ENCODE measurements around the gene FSTL3.

The FSTL3 gene

DNA sequence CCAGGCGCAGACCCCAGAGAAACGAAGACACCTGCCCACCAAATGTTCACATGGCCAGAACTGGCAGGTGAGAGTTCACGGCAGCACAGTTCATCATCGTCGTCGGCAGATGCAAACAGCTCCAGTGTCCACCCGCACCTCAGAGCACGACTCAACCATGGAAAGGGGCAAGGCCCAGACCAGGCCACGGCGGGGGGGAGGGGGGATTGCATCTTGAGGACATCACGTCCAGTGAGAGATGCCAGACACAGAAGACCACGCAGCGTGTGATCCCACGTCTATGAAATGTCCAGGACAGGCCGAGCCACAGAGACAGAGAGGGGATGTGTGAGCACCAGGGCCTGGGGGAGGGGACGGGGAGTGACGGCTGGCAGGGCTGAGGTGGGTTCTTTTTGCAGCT lies 20.5 kb upstream of the FSTL3 start:
- ATAC-seq (ENCODE audit: insufficient read depth, low read depth) (no peak), DNase-seq (no peak)
- peaks cover 97% of the 10 kb centered on the region for H4K20me1 ChIP-seq (ENCODE audit: insufficient read depth, low read length)
- H3K9ac ChIP-seq (ENCODE audit: low read depth, low read length), result no peak overlapping the region
- no peak overlapping the region for H3K4me2 ChIP-seq (ENCODE audit: insufficient read depth, low read length)
- H3K79me2 ChIP-seq (ENCODE audit: insufficient read depth, low read length), result peaks cover 95% of the 10 kb centered on the region
- H3K4me1 ChIP-seq (ENCODE audit: insufficient read depth, low read length), result peaks cover 24% of the 10 kb centered on the region
- peaks cover 89% of the 10 kb centered on the region for H3K36me3 ChIP-seq (ENCODE audit: insufficient read depth, low read length)
- TF ChIP-seq, protein P1, sequence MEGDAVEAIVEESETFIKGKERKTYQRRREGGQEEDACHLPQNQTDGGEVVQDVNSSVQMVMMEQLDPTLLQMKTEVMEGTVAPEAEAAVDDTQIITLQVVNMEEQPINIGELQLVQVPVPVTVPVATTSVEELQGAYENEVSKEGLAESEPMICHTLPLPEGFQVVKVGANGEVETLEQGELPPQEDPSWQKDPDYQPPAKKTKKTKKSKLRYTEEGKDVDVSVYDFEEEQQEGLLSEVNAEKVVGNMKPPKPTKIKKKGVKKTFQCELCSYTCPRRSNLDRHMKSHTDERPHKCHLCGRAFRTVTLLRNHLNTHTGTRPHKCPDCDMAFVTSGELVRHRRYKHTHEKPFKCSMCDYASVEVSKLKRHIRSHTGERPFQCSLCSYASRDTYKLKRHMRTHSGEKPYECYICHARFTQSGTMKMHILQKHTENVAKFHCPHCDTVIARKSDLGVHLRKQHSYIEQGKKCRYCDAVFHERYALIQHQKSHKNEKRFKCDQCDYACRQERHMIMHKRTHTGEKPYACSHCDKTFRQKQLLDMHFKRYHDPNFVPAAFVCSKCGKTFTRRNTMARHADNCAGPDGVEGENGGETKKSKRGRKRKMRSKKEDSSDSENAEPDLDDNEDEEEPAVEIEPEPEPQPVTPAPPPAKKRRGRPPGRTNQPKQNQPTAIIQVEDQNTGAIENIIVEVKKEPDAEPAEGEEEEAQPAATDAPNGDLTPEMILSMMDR (IDR thresholded peaks at IDR 0.05; ENCODE audit: borderline replicate concordance, extremely low read depth, low read length, poor library complexity, severe bottlenecking), result no peak
- TF ChIP-seq EZH2 (IDR thresholded peaks at IDR 0.05; ENCODE audit: borderline replicate concordance, low read depth, low read length, severe bottlenecking), result no peak
- H3K27ac ChIP-seq (ENCODE audit: low read length), result no peak overlapping the region
- H3K4me3 ChIP-seq (ENCODE audit: low read depth in 1 of 2, low read length in 2 of 2), result no peak overlapping the region
- H3K9me3 ChIP-seq (ENCODE audit: insufficient read depth, low read length, severe bottlenecking), result no peaks in the 10 kb centered on the region
- no peaks in the 10 kb centered on the region for H3K27me3 ChIP-seq (ENCODE audit: insufficient read depth, low read length, poor library complexity)
- no peak overlapping the region for H2AFZ ChIP-seq (ENCODE audit: low read depth, low read length)

DNA sequence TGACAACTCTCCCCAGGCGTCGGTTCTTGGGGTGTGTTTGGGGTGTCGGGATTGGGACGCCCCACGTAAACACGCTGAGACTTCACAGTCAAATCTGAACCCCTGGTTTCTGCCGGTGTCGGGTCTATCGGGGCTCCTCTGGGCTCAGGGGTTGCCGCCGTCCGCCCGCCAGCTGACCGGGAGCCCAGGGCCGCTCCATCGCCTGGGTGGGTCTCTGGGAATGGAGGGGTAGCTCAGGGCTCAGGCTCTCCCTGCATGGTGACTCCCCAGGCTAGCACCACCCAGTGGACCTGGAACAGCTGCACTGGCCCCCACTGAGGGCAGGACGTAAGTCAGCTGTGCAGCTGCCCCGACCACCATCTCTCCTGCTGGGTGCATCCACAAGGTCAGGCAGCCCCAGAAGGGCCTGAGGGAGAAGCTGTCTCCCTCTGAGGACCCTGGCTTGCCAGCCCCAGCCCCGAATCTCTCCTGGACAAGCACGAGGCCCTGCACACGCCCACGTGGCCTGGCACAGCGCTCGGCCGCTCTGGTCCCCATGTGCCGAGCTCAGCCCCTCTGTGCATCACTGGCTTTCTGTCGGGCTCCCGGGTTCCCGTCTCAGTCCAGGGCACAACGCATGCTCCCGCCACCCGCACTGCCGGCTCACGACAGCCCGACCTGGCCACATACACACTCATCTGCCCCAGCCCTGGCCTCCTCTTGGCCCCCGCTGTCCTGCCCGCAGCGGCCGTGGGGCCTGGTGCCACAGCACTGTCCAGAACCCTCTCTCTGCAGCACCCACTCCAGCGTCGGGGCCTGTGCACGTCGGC lies 19.2 kb upstream of the FSTL3 start:
- Histone ChIP-seq H2AFZ (ENCODE audit: low read depth, low read length) (no peak overlapping the region), H3K27me3 (ENCODE audit: insufficient read depth, low read length, poor library complexity) (no peaks in the 10 kb centered on the region), H3K36me3 (ENCODE audit: insufficient read depth, low read length) (peaks cover 87% of the 10 kb centered on the region), H3K9me3 (ENCODE audit: insufficient read depth, low read length, severe bottlenecking) (no peaks in the 10 kb centered on the region), H3K27ac (ENCODE audit: low read length) (no peak overlapping the region), H3K4me1 (ENCODE audit: insufficient read depth, low read length) (peaks cover 37% of the 10 kb centered on the region), H3K4me3 (ENCODE audit: low read depth in 1 of 2, low read length in 2 of 2) (no peak overlapping the region), H3K9ac (ENCODE audit: low read depth, low read length) (no peak overlapping the region), H3K79me2 (ENCODE audit: insufficient read depth, low read length) (peaks cover 99% of the 10 kb centered on the region), H3K4me2 (ENCODE audit: insufficient read depth, low read length) (no peak overlapping the region), H4K20me1 (ENCODE audit: insufficient read depth, low read length) (peaks cover 97% of the 10 kb centered on the region)
- TF ChIP-seq, protein P1 (IDR thresholded peaks at IDR 0.05; ENCODE audit: borderline replicate concordance, extremely low read depth, low read length, poor library complexity, severe bottlenecking), result no peak
- no peak for TF ChIP-seq EZH2 (IDR thresholded peaks at IDR 0.05; ENCODE audit: borderline replicate concordance, low read depth, low read length, severe bottlenecking)
- DNase-seq, result no peak
- ATAC-seq (ENCODE audit: insufficient read depth, low read depth), result no peak

GRCh38 chr19:657611-658010 lies 18.6 kb upstream of the FSTL3 start:
- DNase-seq, result no peak
- Histone ChIP-seq H3K36me3 (ENCODE audit: insufficient read depth, low read length) (peaks cover 82% of the 10 kb centered on the region), H2AFZ (ENCODE audit: low read depth, low read length) (no peak overlapping the region), H3K9me3 (ENCODE audit: insufficient read depth, low read length, severe bottlenecking) (no peaks in the 10 kb centered on the region), H3K4me2 (ENCODE audit: insufficient read depth, low read length) (no peak overlapping the region), H3K4me1 (ENCODE audit: insufficient read depth, low read length) (peaks cover 38% of the 10 kb centered on the region), H3K79me2 (ENCODE audit: insufficient read depth, low read length) (peaks cover 99% of the 10 kb centered on the region), H3K27me3 (ENCODE audit: insufficient read depth, low read length, poor library complexity) (no peaks in the 10 kb centered on the region), H3K27ac (ENCODE audit: low read length) (no peak overlapping the region), H4K20me1 (ENCODE audit: insufficient read depth, low read length) (peaks cover 97% of the 10 kb centered on the region), H3K4me3 (ENCODE audit: low read depth in 1 of 2, low read length in 2 of 2) (no peak overlapping the region), H3K9ac (ENCODE audit: low read depth, low read length) (no peak overlapping the region)
- TF ChIP-seq, protein P1 (IDR thresholded peaks at IDR 0.05; ENCODE audit: borderline replicate concordance, extremely low read depth, low read length, poor library complexity, severe bottlenecking), result no peak
- no peak for TF ChIP-seq EZH2 (IDR thresholded peaks at IDR 0.05; ENCODE audit: borderline replicate concordance, low read depth, low read length, severe bottlenecking)
- no peak for ATAC-seq (ENCODE audit: insufficient read depth, low read depth)

Measured in DND-41 (cell line).